ENCODE measurements around the gene VPS13C. TPM values are rescaled to one million over a fixed set of nuclear protein-coding genes. Genes with fewer than 3 reads are reported as not detected.

Gene VPS13C
- total RNA-seq, 2 experiments from 2014 or later = 87.9 to 100 TPM

DNA sequence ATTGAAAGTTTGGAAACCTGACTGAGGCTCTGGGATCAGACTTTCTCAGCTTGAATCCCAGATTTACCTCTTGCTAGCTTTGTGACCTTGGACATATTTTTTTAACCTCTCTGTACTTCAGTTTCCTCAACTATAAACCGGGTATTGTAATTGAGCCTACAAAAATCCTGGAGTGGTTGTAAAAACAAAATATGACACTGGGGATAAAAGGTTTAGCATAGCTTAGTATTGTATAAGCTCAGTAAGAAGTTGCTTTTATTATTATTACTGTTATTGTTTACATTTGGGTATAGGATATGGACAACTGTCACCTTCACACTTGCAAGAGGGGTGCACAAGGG lies 28.1 kb upstream of the VPS13C start:
- DNase-seq (no peak), ATAC-seq (ENCODE audit: low read depth) (no peak)
- POLR2A ChIA-PET = no interaction called here
- no peak overlapping the region for H3K4me3 Mint-ChIP-seq
- no peak overlapping the region for H3K27ac Mint-ChIP-seq
- peaks cover 4% of the 10 kb centered on the region for H3K9me3 Mint-ChIP-seq
- peaks cover 10% of the 10 kb centered on the region for H3K27me3 Mint-ChIP-seq
- no peaks in the 10 kb centered on the region for H3K4me1 Mint-ChIP-seq
- H3K36me3 Mint-ChIP-seq = peaks cover 2% of the 10 kb centered on the region

GRCh38 chr15:62087671-62088352 lies 27.6 kb upstream of the VPS13C start:
- peaks cover 2% of the 10 kb centered on the region for H3K36me3 Mint-ChIP-seq
- no peaks in the 10 kb centered on the region for H3K4me1 Mint-ChIP-seq
- H3K9me3 Mint-ChIP-seq = peaks cover 4% of the 10 kb centered on the region
- ATAC-seq (ENCODE audit: low read depth) = no peak
- no peak for DNase-seq
- H3K27me3 Mint-ChIP-seq = peaks cover 7% of the 10 kb centered on the region
- POLR2A ChIA-PET = no interaction called here
- no peak overlapping the region for H3K4me3 Mint-ChIP-seq
- no peak overlapping the region for H3K27ac Mint-ChIP-seq

GRCh38 chr15:62085740-62086139 lies 25.5 kb upstream of the VPS13C start:
- H3K4me1 Mint-ChIP-seq = no peaks in the 10 kb centered on the region
- H3K27ac Mint-ChIP-seq = no peak overlapping the region
- no peak for ATAC-seq (ENCODE audit: low read depth)
- peaks cover 4% of the 10 kb centered on the region for H3K9me3 Mint-ChIP-seq
- no peak for DNase-seq
- peaks cover 7% of the 10 kb centered on the region for H3K27me3 Mint-ChIP-seq
- POLR2A ChIA-PET = no interaction called here
- no peak overlapping the region for H3K4me3 Mint-ChIP-seq
- H3K36me3 Mint-ChIP-seq = peaks cover 2% of the 10 kb centered on the region

DNA sequence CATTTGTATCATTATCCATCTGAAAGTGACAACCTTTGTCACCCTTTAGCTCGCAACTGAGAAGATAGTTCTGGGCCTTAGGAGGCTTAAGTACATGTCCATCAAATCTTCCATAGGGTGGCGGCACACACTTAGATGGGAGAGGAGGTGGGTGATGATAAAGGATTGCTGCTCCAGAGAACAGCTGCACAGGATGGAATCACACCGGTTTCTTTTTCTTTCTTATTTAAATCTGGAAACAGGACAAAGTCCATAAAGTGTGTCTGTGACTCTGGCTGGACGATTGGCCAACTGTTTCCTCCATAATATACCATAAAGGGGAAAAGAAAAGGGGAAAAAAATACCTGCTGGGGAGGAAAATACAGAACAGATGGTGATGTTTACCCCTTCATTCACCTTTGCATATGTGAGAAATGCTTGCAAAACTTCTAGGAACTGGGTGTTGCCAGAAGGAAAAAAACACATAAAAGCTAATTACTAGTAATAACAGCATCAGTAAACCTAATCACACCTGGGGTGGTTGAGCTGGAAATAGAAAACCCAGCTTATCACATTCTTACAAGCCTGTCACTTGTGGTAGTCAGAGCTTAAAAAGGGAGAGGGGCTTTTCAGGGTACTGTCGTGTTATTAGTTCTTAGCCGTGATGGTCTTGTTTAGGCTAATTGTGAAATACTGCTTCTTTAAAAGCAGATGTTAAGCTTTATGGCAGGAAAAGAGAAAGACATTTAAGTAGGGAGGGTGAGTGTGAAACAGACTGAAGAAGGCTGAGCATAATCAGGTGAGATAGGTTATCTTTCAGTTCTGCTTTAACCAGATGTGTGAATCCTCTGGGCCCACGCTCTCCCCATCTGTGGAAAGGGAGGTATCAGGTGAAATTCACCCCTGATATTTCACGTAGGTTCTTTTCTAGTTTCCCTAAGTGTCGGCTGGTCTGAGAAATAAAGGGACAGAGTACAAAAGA lies 23.2 kb upstream of the VPS13C start:
- Mint-ChIP-seq H3K27me3 (no peaks in the 10 kb centered on the region), H3K4me1 (no peaks in the 10 kb centered on the region), H3K4me3 (no peak overlapping the region), H3K9me3 (peaks cover 4% of the 10 kb centered on the region), H3K27ac (no peak overlapping the region), H3K36me3 (peaks cover 2% of the 10 kb centered on the region)
- ATAC-seq (ENCODE audit: low read depth) (no peak), DNase-seq (no peak)
- POLR2A ChIA-PET = no interaction called here

DNA sequence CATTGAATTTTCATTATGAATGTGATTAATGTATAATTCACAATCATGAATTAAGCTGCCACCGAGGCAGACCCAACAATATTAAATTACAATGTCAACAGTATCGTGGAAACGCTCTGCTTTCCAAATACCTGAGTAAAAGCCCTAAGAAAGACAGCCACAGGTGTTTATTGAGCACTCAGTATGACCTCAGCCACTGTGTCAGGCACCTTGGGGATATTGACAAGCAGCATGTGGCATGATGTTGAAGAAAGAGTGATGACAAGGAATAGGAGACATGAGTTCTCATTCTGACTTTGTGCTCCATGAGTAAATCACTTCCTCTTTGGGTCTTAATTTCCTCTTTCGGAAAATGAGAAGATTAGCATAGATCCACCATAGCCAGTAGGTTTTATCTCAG lies 19.3 kb upstream of the VPS13C start:
- POLR2A ChIA-PET = no interaction called here
- ATAC-seq (ENCODE audit: low read depth) (no peak), DNase-seq (no peak)
- Mint-ChIP-seq H3K27me3 (peaks cover 4% of the 10 kb centered on the region), H3K4me3 (no peak overlapping the region), H3K27ac (no peak overlapping the region), H3K4me1 (no peaks in the 10 kb centered on the region), H3K9me3 (peaks cover 2% of the 10 kb centered on the region), H3K36me3 (peaks cover under 1% of the 10 kb centered on the region)

GRCh38 chr15:62075595-62076277 lies 15.5 kb upstream of the VPS13C start:
- POLR2A ChIA-PET = no interaction called here

DNA sequence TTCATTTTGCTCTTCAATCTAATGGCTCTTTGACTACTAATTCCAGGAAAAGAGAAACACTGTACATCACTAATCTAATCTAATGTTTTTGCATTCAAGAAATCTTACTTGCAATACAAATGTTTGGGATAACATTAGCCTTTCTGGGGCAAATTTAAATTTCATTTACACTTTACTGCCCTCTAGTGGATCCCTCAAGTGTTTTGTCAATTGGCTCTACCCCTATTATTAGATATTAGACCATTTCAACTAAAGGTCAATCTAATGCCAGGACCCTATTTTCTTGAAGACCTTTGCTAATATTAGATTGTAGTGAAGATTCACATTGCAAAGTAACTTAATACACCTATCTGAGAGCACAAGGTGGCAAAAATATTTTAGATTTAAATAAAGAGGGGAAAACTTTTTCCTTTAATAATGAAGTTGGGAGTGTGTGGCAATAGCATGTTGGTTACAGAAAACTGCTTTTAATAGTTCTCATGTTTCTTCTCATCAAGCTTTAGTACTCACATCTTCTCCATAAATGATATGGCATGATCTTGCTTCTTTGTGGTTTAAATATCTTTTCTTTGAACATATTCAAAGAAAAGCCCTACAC lies 11.6 kb upstream of the VPS13C start:
- POLR2A ChIA-PET = no interaction called here
- Mint-ChIP-seq H3K27ac (no peak overlapping the region), H3K4me1 (peaks cover 10% of the 10 kb centered on the region), H3K9me3 (no peaks in the 10 kb centered on the region), H3K36me3 (no peaks in the 10 kb centered on the region), H3K4me3 (no peak overlapping the region), H3K27me3 (peaks cover 40% of the 10 kb centered on the region)
- no peak for DNase-seq
- ATAC-seq (ENCODE audit: low read depth) = no peak

More at GRCh38 chr15:62075595-62076277, 15.5 kb upstream of the VPS13C start:
- ATAC-seq (ENCODE audit: low read depth) = no peak
- Mint-ChIP-seq H3K4me3 (no peak overlapping the region), H3K4me1 (no peaks in the 10 kb centered on the region), H3K27me3 (peaks cover 17% of the 10 kb centered on the region), H3K9me3 (no peaks in the 10 kb centered on the region), H3K36me3 (no peaks in the 10 kb centered on the region), H3K27ac (no peak overlapping the region)
- no peak for DNase-seq

DNA sequence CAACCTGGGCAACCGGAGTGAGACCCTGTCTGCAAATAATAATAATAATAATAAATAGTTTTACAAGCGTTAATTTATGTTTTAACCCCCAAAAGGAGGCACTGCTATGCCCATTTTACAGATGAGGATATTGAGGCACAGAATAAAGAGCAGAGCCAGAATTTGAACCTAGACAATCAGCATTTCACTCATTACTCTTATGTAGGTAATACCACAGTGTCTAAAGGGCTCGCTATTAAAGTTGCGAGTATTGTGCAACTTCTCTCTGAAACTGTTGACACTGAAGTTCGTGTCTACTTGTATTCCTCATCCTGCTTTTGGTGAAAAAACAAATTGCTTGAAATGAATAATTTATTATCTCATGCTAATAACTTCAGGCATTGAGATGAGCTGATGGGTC lies 9.3 kb upstream of the VPS13C start:
- DNase-seq = no peak

DNA sequence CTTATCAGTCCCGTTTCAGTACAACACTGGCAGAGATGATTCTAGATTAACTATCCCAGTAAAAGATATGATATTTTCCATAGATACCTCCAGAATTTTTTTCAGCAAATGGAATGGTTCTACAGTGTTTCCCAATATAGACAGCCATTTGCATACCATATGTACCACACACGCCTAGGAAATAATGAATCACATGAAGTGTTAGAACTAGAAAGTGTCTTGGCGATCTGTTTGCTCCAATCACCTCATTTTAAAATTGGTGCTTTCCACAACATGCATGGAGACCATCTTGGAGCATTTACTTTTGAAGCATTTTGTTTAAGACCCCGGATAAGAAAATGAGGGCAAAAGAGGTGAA lies 8.5 kb upstream of the VPS13C start:
- POLR2A ChIA-PET = no interaction called here
- no peak for ATAC-seq (ENCODE audit: low read depth)
- Mint-ChIP-seq H3K36me3 (no peaks in the 10 kb centered on the region), H3K27ac (no peak overlapping the region), H3K4me1 (peaks cover 15% of the 10 kb centered on the region), H3K27me3 (peaks cover 54% of the 10 kb centered on the region), H3K4me3 (peak overlapping the region; percentile 49), H3K9me3 (no peaks in the 10 kb centered on the region)
- DNase-seq = no peak

More for the DNA sequence above, 9.3 kb upstream of the VPS13C start:
- H3K4me3 Mint-ChIP-seq = no peak overlapping the region
- no peak overlapping the region for H3K27ac Mint-ChIP-seq
- H3K27me3 Mint-ChIP-seq = peaks cover 56% of the 10 kb centered on the region
- H3K36me3 Mint-ChIP-seq = no peaks in the 10 kb centered on the region
- no peak for ATAC-seq (ENCODE audit: low read depth)
- POLR2A ChIA-PET = no interaction called here
- H3K9me3 Mint-ChIP-seq = no peaks in the 10 kb centered on the region
- peaks cover 15% of the 10 kb centered on the region for H3K4me1 Mint-ChIP-seq

- H3K9me3 Mint-ChIP-seq = no peaks in the 10 kb centered on the region
- H3K4me3 Mint-ChIP-seq = peak overlapping the region; percentile 49
- ATAC-seq (ENCODE audit: low read depth) (peak; percentile 30), DNase-seq (peak; percentile 51)
- peaks cover 15% of the 10 kb centered on the region for H3K4me1 Mint-ChIP-seq
- H3K36me3 Mint-ChIP-seq = no peaks in the 10 kb centered on the region
- H3K27me3 Mint-ChIP-seq = peaks cover 58% of the 10 kb centered on the region
- POLR2A ChIA-PET = no interaction called here
- no peak overlapping the region for H3K27ac Mint-ChIP-seq
Observed at GRCh38 chr15:62068071-62068809, 8.0 kb upstream of the VPS13C start.

DNA sequence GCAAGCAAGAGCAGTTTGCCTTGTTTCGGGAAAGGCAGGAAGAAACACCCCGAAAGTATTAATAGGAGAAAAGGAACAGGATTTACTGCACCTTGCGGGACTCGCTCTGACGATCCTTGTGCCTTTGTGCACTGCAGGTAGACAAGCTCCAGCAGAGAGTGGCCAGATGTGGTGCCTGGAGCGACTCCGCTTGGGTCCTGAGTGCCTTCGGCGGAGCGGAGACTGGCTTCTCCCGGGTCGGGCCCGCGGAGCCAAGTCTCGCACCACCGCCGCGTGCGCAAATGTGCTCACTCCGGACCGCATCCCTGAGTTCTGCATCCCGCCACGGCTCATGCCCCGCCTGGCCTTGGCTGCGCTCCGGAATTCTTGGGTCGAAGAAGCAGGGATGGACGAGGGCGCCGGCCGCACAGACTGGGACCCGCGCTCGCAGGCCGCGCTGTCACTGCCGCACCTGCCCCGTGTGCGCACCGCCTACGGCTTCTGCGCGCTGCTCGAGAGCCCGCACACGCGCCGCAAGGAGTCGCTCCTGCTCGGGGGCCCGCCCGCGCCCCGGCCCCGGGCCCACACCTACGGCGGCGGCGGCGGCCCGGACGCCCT lies 7.3 kb upstream of the VPS13C start:
- Mint-ChIP-seq H3K9me3 (no peaks in the 10 kb centered on the region), H3K36me3 (no peaks in the 10 kb centered on the region), H3K27me3 (peaks cover 54% of the 10 kb centered on the region), H3K4me1 (peaks cover 15% of the 10 kb centered on the region), H3K27ac (no peak overlapping the region), H3K4me3 (peak overlapping the region; percentile 75)
- DNase-seq = peak; percentile 50
- POLR2A ChIA-PET = no interaction called here
- peak; percentile 55 for ATAC-seq (ENCODE audit: low read depth)

- no peak within 1 kb of the TSS for H3K27ac Mint-ChIP-seq
- no peaks in the 10 kb centered on the region for H3K36me3 Mint-ChIP-seq
- H3K4me1 Mint-ChIP-seq = peaks cover 17% of the 10 kb centered on the region
- H3K4me3 Mint-ChIP-seq = peak within 1 kb of the TSS; percentile 75
- POLR2A ChIA-PET = no interaction called here
- no peaks in the 10 kb centered on the region for H3K9me3 Mint-ChIP-seq
- H3K27me3 Mint-ChIP-seq = peaks cover 52% of the 10 kb centered on the region
- DNase-seq (peak; percentile 53), ATAC-seq (ENCODE audit: low read depth) (peak; percentile 80)
Observed at GRCh38 chr15:62066663-62067447, 6.6 kb upstream of the VPS13C start, which contains the start of gene C2CD4A. C2CD4A (plus strand) TSS chr15:62066977; CDS start chr15:62067614, 637 bp downstream.

Data from activated naive CD8-positive, alpha-beta T cell treated with anti-CD3 and anti-CD28 coated beads, Interleukin-2, amount 10 ng/mL, durations not matched to agents 7 days and 5 days (primary cell).